RCC 7860 (cell line): Measurements from ENCODE around the gene WEE2.
A peak's percentile ranks its signal among the peaks of the same experiment; 100 is the strongest.
"Not testable (repeated sequence)": the region's sequence is repeated elsewhere in the genome, so short reads cannot be mapped to it uniquely, and the experiment has no call there.

Experiments
- DNase-seq: peaks from one replicate; pipeline ENCODE4 v3.0.0-alpha.2; 2015; ENCODE audit warnings: low spot score
- FAIRE-seq: peaks from 2 replicates; lab custom pipeline; 2012; peaks lifted over from hg19 to GRCh38; lab: Jason Lieb, UNC

WEE2 gene

GRCh38 chr7:141712603-141713255 is 4.6 kb downstream of the WEE2 start:
- no peak for FAIRE-seq
- no peak for DNase-seq

DNA sequence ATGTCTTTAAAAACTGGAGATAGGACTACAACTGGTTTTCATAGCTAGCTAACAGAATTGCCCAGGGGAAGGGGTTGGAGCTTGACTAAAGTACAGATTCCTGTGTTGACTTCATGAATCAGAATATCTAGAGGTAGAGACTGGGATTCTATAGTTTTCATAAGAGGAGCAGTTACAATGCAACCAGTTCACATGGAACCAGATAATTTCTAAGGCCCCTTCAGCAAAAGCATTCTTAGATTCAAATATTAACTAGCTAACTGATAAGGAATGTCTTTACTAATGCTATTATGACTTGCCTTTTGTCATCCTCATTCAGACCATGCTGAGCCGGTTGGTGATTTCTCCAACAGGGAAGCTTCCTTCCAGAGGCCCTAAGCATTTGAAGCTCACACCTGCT is 5.7 kb downstream of the WEE2 start:
- no peak for FAIRE-seq
- no peak for DNase-seq

- DNase-seq, result no peak
- no peak for FAIRE-seq
Observed at GRCh38 chr7:141714571-141714970, 6.4 kb downstream of the WEE2 start.

- FAIRE-seq (no peak), DNase-seq (no peak)
Observed at GRCh38 chr7:141715018-141715417, 6.9 kb downstream of the WEE2 start.

- FAIRE-seq (no peak), DNase-seq (no peak)
Observed at GRCh38 chr7:141715794-141716689, 7.9 kb downstream of the WEE2 start.

DNA sequence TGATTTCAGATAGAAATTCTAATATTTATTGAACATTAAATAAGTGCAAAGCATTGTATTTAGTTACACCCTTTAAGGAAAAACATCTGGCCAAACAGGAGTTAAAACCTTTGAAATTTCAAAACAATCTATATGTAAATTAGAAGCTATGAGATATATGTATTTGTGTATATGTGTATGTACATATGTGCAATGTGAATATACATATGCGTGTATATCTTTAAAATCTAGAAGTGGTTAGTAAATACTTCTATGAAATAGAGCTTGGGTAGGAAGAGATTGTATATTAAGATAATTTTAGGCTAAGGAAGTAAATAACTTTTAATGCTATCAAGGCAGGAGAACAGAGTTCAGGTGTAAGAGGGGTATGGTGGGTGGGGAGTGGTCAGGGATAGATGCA is 9.3 kb downstream of the WEE2 start:
- DNase-seq (no peak), FAIRE-seq (no peak)

GRCh38 chr7:141722529-141722928 is 14.4 kb downstream of the WEE2 start:
- FAIRE-seq (no peak), DNase-seq (no peak)

DNA sequence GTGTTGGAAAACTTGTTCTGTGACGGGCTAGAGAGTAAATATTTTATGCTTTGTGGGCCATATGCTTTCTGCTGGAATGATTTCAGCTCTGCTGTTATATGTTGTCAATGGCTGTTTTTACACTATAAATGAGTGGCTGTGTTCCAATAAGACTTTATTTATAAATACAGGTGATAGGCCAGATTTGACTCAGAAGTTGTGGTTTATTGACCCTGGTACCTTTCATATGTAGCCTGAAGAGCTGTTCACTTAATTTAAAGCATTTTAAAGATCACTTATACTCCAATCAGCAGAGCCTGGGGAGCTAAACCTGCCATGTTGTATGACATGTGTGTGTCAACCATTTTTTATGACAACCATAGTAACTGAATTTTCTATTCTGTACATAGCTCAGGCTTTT is 20.9 kb downstream of the WEE2 start:
- FAIRE-seq, result no peak

DNA sequence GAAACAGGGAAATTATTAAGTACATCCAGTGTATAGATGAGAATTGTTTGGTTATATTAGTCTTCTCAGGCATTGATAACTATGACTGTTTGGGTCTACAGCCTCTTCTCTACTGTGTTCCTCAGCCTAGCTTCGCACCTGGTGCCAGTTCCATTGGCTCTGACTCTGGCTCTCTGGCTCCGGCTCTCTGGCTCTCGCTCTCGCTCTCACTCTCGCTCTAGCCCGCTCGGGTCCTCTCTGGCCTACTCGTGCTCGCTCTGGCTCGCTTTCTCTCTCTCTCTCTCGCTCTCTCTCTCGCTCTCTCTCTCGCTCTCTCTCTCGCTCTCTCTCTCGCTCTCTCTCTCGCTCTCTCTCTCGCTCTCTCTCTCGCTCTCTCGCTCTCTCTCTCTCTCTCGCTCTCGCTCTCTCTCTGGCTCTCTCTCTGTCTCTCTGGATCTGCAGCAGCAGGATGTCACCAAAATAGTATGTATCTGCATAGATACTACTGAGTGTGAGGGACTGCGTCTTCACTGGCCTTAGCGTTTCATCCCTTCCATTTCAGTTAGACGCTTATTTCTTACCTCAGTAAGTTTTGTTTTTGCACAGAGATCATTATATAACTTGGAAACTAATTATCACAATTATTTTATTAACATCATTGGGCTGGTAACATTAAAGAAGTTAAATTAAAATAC is 23.5 kb downstream of the WEE2 start:
- DNase-seq, result no peak

More for the DNA sequence above, 20.9 kb downstream of the WEE2 start:
- DNase-seq, result no peak

DNA sequence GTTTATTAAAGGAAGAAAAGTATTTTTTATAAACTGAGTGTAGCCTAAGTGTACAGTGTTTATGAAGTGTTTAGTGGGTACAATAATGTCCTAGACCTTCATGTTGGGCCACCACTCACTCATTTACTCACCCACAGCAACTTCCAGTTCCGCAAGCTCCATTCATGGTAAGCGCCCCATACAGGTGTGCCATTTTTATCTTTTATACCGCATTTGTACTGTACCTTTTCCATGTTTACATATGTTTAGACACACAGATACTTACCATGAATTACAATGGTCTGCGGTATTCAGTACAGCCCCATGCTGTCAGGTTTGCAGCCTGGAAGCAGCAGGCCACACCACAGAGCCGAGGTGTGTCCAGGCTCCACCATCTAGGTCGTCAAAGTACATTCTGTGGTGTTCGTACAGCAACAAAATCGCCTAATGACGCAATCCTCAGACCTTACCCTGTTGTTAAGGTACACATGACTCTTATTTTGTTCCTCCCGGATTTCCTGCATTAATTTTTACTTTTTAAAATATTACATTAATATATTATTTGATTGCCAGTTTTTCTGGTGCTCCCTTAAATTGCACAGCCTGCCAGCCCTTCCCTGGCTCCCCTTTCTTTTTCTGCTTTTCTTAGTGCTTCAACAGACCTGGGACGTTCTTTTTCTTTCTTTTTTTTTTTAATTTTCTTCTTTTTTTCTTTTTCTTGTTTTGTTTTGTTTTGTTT is 29.1 kb downstream of the WEE2 start:
- FAIRE-seq (no peak), DNase-seq (no peak)

More for the DNA sequence above, 23.5 kb downstream of the WEE2 start:
- FAIRE-seq, result no peak

GRCh38 chr7:141737836-141738591 is 29.9 kb downstream of the WEE2 start, which contains the start of gene SSBP1:
Gene SSBP1 (plus strand): TSS chr7:141738358. CDS start chr7:141739167, 809 bp downstream.
- FAIRE-seq, result peak; percentile 94
- DNase-seq, result peak; percentile 96

DNA sequence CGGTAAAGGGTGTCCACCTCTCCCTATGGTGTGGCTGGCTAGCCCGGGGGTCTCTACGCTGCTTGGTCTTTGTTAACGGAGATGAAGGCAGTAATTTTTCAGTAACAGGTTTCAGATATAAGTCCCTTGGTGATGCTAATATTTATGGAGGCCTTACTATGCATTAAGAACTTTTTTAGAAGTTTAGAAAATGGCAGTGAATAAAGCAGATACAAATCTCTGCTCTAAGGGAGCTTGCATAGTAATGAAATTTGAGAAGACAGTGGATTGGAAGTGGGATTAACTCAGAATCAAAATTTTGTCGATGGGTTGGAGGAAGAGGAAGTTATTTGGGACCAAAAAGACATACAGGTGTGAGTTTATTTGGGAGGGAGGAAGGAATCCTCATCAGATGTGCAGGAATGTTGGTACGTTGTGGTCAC is 30.4 kb downstream of the WEE2 start:
- no peak for FAIRE-seq

DNA sequence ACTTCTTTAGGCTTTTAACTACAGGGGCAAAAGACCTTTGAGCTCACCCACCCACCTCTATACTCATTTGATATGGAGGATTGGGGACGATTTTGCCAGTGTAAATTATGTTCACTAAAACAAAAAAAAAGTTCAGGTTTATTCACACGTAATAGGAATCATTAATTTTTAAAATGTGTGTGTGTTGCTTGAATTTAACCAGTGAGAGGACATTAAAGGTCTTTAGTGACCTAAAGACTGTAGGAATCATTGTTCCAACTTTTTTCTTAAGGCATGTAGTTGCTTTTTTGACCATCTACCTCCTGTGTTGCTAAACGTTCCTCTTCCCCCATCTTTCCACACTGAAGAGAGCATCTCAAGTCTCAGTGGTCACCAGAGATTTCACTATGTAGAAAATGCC is 31.1 kb downstream of the WEE2 start:
- FAIRE-seq, result no peak

More for the DNA sequence above, 30.4 kb downstream of the WEE2 start:
- no peak for DNase-seq

DNA sequence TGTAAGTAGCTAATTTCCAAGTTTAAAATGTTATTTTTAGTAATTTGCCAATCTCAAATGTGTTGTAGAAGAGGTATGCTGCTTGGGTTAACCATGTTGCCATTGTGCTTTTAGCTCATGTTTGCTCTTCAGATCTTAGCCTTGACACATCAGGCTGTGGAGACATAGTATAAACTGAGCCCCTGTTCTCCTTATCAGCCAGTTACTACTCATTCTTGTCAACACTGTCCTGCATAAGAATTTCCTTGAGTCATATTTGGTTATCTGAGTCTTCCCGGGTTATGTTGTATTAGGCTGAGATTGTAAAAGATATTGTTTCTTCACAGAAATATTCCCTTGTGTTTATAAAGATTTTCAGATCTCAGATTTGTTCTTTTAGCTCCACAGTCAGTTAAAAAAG is 34.1 kb downstream of the WEE2 start:
- no peak for FAIRE-seq
- DNase-seq, result no peak

More for the DNA sequence above, 31.1 kb downstream of the WEE2 start:
- no peak for DNase-seq

DNA sequence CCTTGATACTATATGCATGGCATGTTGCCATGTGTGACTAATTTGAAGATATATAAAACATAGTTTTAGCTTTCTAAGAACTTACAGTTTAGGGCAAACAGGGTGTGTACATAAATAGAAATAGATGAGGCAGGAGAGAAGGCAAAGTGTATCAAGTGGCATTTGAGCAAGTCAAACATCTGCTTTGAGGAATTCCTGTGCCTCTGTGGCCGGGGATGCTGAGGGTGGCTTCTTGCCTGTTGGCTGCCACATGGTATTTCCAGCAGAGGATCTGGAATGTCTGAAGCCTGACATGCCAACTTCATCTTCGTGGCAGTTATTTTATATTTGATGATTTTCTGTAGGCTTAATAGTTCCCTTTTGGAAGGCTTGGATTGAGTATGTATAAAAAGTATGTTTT is 36.0 kb downstream of the WEE2 start:
- no peak for DNase-seq

DNA sequence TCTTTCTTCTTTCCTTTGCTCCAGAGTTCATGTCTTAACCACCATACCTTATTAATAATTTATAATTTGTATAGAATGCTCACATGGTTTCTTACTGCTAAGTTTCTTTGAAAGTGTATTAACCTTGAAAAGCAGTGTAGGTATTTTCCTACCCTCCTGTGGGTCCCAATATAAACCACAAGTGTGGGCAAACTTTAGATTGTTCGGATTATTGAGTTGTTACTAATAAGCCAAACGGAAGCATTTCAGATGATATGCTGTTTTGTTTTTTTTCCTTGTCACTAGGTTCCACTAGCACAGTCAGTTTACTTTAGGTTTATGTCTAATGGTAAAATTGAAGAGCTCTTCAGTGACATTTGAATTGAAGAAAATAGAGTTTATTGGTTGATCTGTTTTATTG is 40.2 kb downstream of the WEE2 start:
- FAIRE-seq (no peak), DNase-seq (peak; percentile 42)

More for the DNA sequence above, 36.0 kb downstream of the WEE2 start:
- FAIRE-seq, result no peak

- DNase-seq, FAIRE-seq: not testable (repeated sequence)
Observed at GRCh38 chr7:141751904-141752303, 43.8 kb downstream of the WEE2 start.

DNA sequence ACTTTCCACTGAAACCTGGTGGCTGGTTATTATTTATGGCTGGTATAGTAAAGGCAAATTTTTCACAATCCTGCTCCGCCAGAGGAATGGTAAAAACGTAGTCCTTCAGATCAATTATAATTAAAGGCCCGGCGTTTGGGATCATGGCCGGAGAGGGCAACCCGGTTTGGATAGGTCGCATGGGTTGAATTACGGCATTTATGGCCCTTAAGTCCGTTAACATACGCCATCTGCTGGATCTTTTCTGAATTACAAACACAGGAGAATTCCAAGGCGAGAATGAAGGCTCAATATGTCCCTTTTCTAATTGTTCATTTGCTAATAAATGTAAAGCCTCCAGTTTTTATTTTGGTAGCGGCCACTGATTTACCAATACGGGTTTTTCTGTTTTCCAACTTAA is 44.5 kb downstream of the WEE2 start:
- FAIRE-seq (no peak), DNase-seq (no peak)

- DNase-seq, result peak; percentile 23
- FAIRE-seq, result no peak
Observed at GRCh38 chr7:141754939-141755338, 46.8 kb downstream of the WEE2 start.

- DNase-seq (no peak), FAIRE-seq (no peak)
Observed at GRCh38 chr7:141763797-141764196, 55.6 kb downstream of the WEE2 start, which contains the start of gene TAS2R3. Gene TAS2R3 (plus strand): TSS chr7:141764097. CDS start chr7:141764159, 62 bp downstream.
